Fibroblast of lung (primary cell): ENCODE data around the gene FKTN. TPM values are rescaled to one million over a fixed set of nuclear protein-coding genes. Genes with fewer than 3 reads are reported as not detected.

Experiments
- DNase-seq, 2 donors: peaks; one replicate each; pipeline versions ENCODE4 v3.0.0 to v3.0.0-alpha.2; 2010; ENCODE audit warnings: low read depth in 2 of 2
- H2AFZ ChIP-seq: 2 replicates; pipeline ENCODE4 v1.5.1; 2012; ENCODE audit warnings: low read length, control low read depth, inconsistent platforms
- H3K27ac ChIP-seq: 2 replicates; pipeline ENCODE4 v1.5.1; 2011; ENCODE audit warnings: low read length, control low read depth; ENCODE audit not compliant: insufficient read depth
- H3K27me3 ChIP-seq: 2 replicates; pipeline ENCODE4 v1.5.1; 2011; ENCODE audit warnings: mild to moderate bottlenecking, low read length; ENCODE audit not compliant: control insufficient read depth, insufficient read depth
- H3K36me3 ChIP-seq: 2 replicates; pipeline ENCODE4 v1.5.1; 2011; ENCODE audit warnings: low read length; ENCODE audit not compliant: control insufficient read depth, insufficient read depth
- H3K4me1 ChIP-seq: 2 replicates; pipeline ENCODE4 v1.5.1; 2011; ENCODE audit warnings: low read length; ENCODE audit not compliant: control insufficient read depth, insufficient read depth; ENCODE audit errors: extremely low read depth
- H3K4me2 ChIP-seq: 2 replicates; pipeline ENCODE4 v1.5.1; 2011; ENCODE audit warnings: low read length, control low read depth; ENCODE audit not compliant: insufficient read depth; ENCODE audit errors: extremely low read depth
- H3K4me3 ChIP-seq, 4 experiments: fragments of 200-600 bp in 1 of 4; sonication (generic) in 1 of 4; replicated peaks in 1 of 4; 2 replicates each; pipeline ENCODE4 v1.5.1; 2011 to 2016; ENCODE audit warnings: low read length in 4 of 4, low read depth in 3 of 4, mild to moderate bottlenecking in 3 of 4, control low read depth in 2 of 4, inconsistent platforms in 1 of 4, mixed read lengths in 1 of 4; ENCODE audit not compliant: insufficient read depth in 1 of 4; ENCODE audit errors: control extremely low read depth in 1 of 4
- H3K79me2 ChIP-seq: 2 replicates; pipeline ENCODE4 v1.5.1; 2012; ENCODE audit warnings: mild to moderate bottlenecking, low read length, inconsistent platforms; ENCODE audit not compliant: control insufficient read depth, insufficient read depth
- H3K9ac ChIP-seq: 2 replicates; pipeline ENCODE4 v1.5.1; 2011; ENCODE audit warnings: mild to moderate bottlenecking, low read length, control low read depth; ENCODE audit not compliant: insufficient read depth
- H3K9me3 ChIP-seq: 2 replicates; pipeline ENCODE4 v1.5.1; 2012; ENCODE audit warnings: low read depth, low read length; ENCODE audit not compliant: control insufficient read depth, insufficient read depth
- H4K20me1 ChIP-seq: 2 replicates; pipeline ENCODE4 v1.5.1; 2011; ENCODE audit warnings: low read length; ENCODE audit not compliant: control insufficient read depth, insufficient read depth; ENCODE audit errors: extremely low read depth
- EZH2 ChIP-seq: IDR thresholded peaks from 2 replicates; pipeline ENCODE4 v1.5.1; 2012; ENCODE audit warnings: low read length, control low read depth, mild to moderate bottlenecking; ENCODE audit errors: missing control alignments
- polyA plus RNA-seq, 2 donors: library from polyadenylated mRNA; depleted of rRNA in 1 of 2; stranded (reverse) in 1 of 2; unstranded in 1 of 2; fragments of >200 nt; gene quantifications; 2 replicates each; pipeline ENCODE4 v1.2.1, GENCODE V29; 2011 to 2012; ENCODE audit warnings: missing spikeins in 1 of 2
- total RNA-seq: library from RNA; depleted of rRNA; stranded (reverse); fragments of >200 nt; gene quantifications from 2 replicates; pipeline ENCODE4 v1.2.1, GENCODE V29; 2014
- TF ChIP-seq, protein P1 (sequence below), 2 donors: IDR thresholded peaks in 1 of 2; conservative IDR thresholded peaks in 1 of 2; 1 replicate in 1 of 2; 2 replicates in 1 of 2; pipeline ENCODE4 v1.5.1; 2011 to 2012; ENCODE audit warnings: low read length in 2 of 2, control low read depth in 1 of 2, inconsistent platforms in 1 of 2, low read depth in 1 of 2, mild to moderate bottlenecking in 1 of 2

FKTN gene
- total and polyA plus RNA-seq, 2 donors (not counting 1 experiment from before 2014, with no cell fraction given) = 31.0 to 32.9 TPM

DNA sequence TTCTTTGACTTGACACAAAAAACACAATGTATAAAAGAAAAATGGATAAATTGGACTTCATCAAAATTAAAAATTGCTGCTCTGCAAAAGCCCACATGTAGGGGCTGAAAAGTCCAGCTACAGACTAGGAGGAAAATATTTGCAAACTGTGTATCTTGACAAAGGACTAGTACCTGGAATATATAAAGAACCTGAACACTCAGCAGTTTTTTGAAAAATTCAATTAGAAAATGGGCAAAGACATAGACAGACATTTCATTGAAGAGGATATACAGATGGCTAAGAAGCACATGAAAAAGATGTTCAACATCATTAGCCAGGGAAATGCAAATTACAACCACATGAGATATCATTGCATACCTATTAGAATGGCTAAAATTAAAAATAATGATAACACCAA, 85.9 kb downstream of the FKTN start:
- Histone ChIP-seq H2AFZ (no peak overlapping the region), H3K36me3 (no peaks in the 10 kb centered on the region), H3K79me2 (no peaks in the 10 kb centered on the region), H3K4me3 (no peak overlapping the region), H3K27ac (no peak overlapping the region), H3K27me3 (no peaks in the 10 kb centered on the region), H3K4me2 (no peak overlapping the region), H3K9me3 (no peaks in the 10 kb centered on the region), H4K20me1 (no peaks in the 10 kb centered on the region), H3K9ac (no peak overlapping the region), H3K4me1 (no peaks in the 10 kb centered on the region)
- TF ChIP-seq EZH2 = no peak
- TF ChIP-seq, protein P1, sequence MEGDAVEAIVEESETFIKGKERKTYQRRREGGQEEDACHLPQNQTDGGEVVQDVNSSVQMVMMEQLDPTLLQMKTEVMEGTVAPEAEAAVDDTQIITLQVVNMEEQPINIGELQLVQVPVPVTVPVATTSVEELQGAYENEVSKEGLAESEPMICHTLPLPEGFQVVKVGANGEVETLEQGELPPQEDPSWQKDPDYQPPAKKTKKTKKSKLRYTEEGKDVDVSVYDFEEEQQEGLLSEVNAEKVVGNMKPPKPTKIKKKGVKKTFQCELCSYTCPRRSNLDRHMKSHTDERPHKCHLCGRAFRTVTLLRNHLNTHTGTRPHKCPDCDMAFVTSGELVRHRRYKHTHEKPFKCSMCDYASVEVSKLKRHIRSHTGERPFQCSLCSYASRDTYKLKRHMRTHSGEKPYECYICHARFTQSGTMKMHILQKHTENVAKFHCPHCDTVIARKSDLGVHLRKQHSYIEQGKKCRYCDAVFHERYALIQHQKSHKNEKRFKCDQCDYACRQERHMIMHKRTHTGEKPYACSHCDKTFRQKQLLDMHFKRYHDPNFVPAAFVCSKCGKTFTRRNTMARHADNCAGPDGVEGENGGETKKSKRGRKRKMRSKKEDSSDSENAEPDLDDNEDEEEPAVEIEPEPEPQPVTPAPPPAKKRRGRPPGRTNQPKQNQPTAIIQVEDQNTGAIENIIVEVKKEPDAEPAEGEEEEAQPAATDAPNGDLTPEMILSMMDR (conservative IDR thresholded peaks at IDR 0.05 in 1 of 2, IDR thresholded peaks at IDR 0.05 in 1 of 2; ENCODE audit: low read depth in 1 of 2, low read length in 2 of 2) = no peak
- DNase-seq = no peak

DNA sequence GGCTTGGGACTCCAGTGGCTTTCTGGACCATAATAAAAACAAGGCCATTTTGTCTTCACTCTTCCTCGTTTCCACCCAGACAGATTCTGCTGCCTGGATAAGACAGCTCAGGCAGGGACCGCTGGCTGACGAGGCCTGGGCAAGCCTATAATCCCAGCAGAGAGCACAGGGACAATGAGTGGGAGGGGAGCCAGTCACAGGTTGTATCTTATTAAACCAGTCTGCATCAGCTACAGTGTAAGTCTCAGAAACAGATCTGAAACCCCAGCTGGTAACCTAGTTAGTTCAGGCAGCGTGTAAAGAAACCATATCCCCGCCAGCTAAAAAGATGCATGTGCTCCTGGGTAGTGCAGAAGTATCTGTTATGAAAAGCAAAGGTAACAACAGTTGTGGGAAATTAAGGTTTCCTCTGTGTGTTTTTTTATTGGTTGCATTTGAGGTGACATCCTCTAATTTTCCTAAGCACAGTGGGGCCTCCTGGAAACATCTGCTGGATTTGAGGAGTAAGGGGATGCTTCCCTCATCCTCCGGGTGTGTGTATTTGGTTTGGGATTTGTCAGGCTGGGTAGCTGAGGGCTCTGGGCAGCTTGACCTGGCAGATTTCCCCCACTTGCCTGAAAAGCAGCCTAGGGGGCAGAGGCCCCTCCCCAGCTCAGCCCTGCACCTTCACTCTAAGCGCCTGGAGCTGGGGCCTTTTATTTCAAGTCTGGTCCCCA, 89.1 kb downstream of the FKTN start:
- Histone ChIP-seq H4K20me1 (no peaks in the 10 kb centered on the region), H3K9ac (no peak overlapping the region), H3K9me3 (no peaks in the 10 kb centered on the region), H3K27ac (no peak overlapping the region), H3K4me1 (no peaks in the 10 kb centered on the region), H3K36me3 (no peaks in the 10 kb centered on the region), H3K27me3 (no peaks in the 10 kb centered on the region), H2AFZ (no peak overlapping the region), H3K4me2 (no peak overlapping the region), H3K4me3 (no peak overlapping the region), H3K79me2 (no peaks in the 10 kb centered on the region)
- no peak for DNase-seq
- TF ChIP-seq, protein P1 (conservative IDR thresholded peaks at IDR 0.05 in 1 of 2, IDR thresholded peaks at IDR 0.05 in 1 of 2; ENCODE audit: low read depth in 1 of 2, low read length in 2 of 2) = no peak
- no peak for TF ChIP-seq EZH2

DNA sequence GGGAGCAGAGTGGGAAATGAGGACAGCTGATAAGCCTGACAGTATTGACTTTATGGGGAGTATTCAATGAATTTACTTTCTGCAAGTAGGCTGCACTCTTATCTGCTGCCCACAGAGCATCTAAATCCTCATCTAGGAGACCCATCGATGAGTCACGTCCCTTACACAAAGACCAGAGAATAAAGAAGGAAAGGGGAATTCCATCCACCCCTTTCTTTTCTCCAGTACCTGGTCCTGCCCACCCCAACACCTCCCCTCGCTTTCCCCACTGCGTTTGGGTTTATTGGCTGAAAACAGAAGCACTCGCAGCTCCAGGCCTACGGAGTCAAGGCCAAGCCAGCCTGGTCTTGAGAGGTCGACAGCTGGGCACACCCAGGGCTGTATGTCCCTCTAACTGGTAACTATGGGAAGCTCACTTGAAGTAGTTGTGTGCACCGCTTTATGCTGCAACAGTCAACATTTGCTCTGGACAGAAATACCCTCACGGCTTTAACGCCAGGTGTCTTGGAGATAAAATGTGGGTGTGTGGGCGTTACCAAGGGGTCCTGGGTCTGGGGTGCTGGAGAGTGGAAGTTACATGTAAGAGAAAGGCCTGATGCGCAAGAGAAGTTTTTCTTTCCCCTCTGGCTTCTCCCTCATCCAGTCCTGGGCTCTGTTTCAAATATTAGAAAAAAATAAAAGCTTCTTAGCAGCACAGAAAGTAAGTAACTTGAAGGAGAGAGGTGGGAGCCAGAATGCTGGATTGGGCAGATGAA, 89.8 kb downstream of the FKTN start:
- Histone ChIP-seq H3K9ac (no peak overlapping the region), H3K4me2 (no peak overlapping the region), H3K4me3 (no peak overlapping the region), H3K36me3 (no peaks in the 10 kb centered on the region), H3K4me1 (no peaks in the 10 kb centered on the region), H3K27me3 (no peaks in the 10 kb centered on the region), H2AFZ (no peak overlapping the region), H3K27ac (no peak overlapping the region), H3K79me2 (no peaks in the 10 kb centered on the region), H4K20me1 (no peaks in the 10 kb centered on the region), H3K9me3 (no peaks in the 10 kb centered on the region)
- no peak for TF ChIP-seq EZH2
- TF ChIP-seq, protein P1 (conservative IDR thresholded peaks at IDR 0.05 in 1 of 2, IDR thresholded peaks at IDR 0.05 in 1 of 2; ENCODE audit: low read depth in 1 of 2, low read length in 2 of 2) = no peak
- DNase-seq = peak in 1 of 2 donors; percentile 26
